AG04449 (cell line): ENCODE data around the gene KCNAB1.

Source experiments
- CTCF ChIA-PET: fragments of 350-600 bp; formaldehyde crosslinking; extraction: SDS; loops from one replicate; lab custom pipeline; 2021; ENCODE audit warnings: antibody characterized with exemption; lab: Yijun Ruan, JAX
- POLR2A ChIA-PET: fragments of 400-600, 350-600 bp; formaldehyde crosslinking; extraction: SDS; loops from one replicate; lab custom pipeline; 2020; ENCODE audit warnings: antibody characterized with exemption, inconsistent platforms; lab: Yijun Ruan, JAX
- DNase-seq: peaks from one replicate; pipeline ENCODE4 v3.0.0-alpha.2; 2010; ENCODE audit warnings: low read depth, low spot score
- H3K4me3 ChIP-seq: 2 replicates; pipeline ENCODE4 v1.5.1; 2011; ENCODE audit warnings: low read depth, mild to moderate bottlenecking, control low read depth, low read length
- CTCF ChIP-seq: IDR thresholded peaks from one replicate; pipeline ENCODE4 v1.5.1; 2011; ENCODE audit warnings: mild to moderate bottlenecking, moderate library complexity, low read length, control low read depth, inconsistent platforms; ENCODE audit not compliant: insufficient read depth; ENCODE audit errors: missing control alignments

KCNAB1 gene

GRCh38 chr3:156417559-156418132, 297.3 kb downstream of the KCNAB1 start:
- ChIA-PET POLR2A (no interaction called here), CTCF (interaction anchor here (1.0 to 1.9 kb wide), 4 partner anchors 14 to 57 kb away, joined by 4 to 5 read pairs (median 4); no protein-coding TSS in a partner anchor)
- no peak overlapping the region for H3K4me3 ChIP-seq
- no peak for DNase-seq
- no peak for TF ChIP-seq CTCF

- POLR2A ChIA-PET, result no interaction called here
- TF ChIP-seq CTCF, result no peak
- no peak for DNase-seq
- no peak overlapping the region for H3K4me3 ChIP-seq
- CTCF ChIA-PET, result interaction anchor here (1.0 to 1.3 kb wide), 3 partner anchors 14 to 56 kb away, joined by 4 to 5 read pairs (median 4); no protein-coding TSS in a partner anchor
Measured at GRCh38 chr3:156418428-156418827, 298.1 kb downstream of the KCNAB1 start.

- ChIA-PET POLR2A (no interaction called here), CTCF (interaction anchor here (1.1 kb wide), 1 partner anchor 247 kb away, joined by 4 read pairs; no protein-coding TSS in a partner anchor)
Measured at GRCh38 chr3:156421534-156421933, 301.2 kb downstream of the KCNAB1 start.

GRCh38 chr3:156424758-156425157, 304.4 kb downstream of the KCNAB1 start:
- DNase-seq, result no peak
- no peak overlapping the region for H3K4me3 ChIP-seq
- POLR2A ChIA-PET, result no interaction called here
- TF ChIP-seq CTCF, result no peak
- CTCF ChIA-PET, result interaction anchor here (1.2 to 3.7 kb wide), 3 partner anchors 15 to 250 kb away, joined by 3 to 19 read pairs (median 7); no protein-coding TSS in a partner anchor

More at GRCh38 chr3:156421534-156421933, 301.2 kb downstream of the KCNAB1 start:
- no peak overlapping the region for H3K4me3 ChIP-seq
- DNase-seq, result no peak
- no peak for TF ChIP-seq CTCF

GRCh38 chr3:156425651-156426050, 305.3 kb downstream of the KCNAB1 start:
- H3K4me3 ChIP-seq, result no peak overlapping the region
- DNase-seq, result no peak
- CTCF ChIA-PET, result interaction anchor here (1.2 to 3.7 kb wide), 2 partner anchors 24 to 251 kb away, joined by 3 to 19 read pairs; no protein-coding TSS in a partner anchor
- POLR2A ChIA-PET, result no interaction called here
- TF ChIP-seq CTCF, result no peak

- H3K4me3 ChIP-seq, result no peak overlapping the region
- ChIA-PET CTCF (interaction anchor here (0.8 to 1.6 kb wide), 3 partner anchors 20 to 254 kb away, joined by 3 to 4 read pairs (median 3); no protein-coding TSS in a partner anchor), POLR2A (no interaction called here)
- no peak for DNase-seq
- no peak for TF ChIP-seq CTCF
Measured at GRCh38 chr3:156429125-156429524, 308.7 kb downstream of the KCNAB1 start.
